Activated naive CD4-positive, alpha-beta T cell (primary cell): Measurements from ENCODE around the gene S100A7.
A peak's percentile ranks its signal among the peaks of the same experiment; 100 is the strongest.
"Not testable (repeated sequence)": the region's sequence is repeated elsewhere in the genome, so short reads cannot be mapped to it uniquely, and the experiment has no call there.

Source experiments
- DNase-seq, 4 experiments: peaks; one replicate each; lab custom pipeline; 2025; lab: John Stamatoyannopoulos, UW

S100A7 gene

DNA sequence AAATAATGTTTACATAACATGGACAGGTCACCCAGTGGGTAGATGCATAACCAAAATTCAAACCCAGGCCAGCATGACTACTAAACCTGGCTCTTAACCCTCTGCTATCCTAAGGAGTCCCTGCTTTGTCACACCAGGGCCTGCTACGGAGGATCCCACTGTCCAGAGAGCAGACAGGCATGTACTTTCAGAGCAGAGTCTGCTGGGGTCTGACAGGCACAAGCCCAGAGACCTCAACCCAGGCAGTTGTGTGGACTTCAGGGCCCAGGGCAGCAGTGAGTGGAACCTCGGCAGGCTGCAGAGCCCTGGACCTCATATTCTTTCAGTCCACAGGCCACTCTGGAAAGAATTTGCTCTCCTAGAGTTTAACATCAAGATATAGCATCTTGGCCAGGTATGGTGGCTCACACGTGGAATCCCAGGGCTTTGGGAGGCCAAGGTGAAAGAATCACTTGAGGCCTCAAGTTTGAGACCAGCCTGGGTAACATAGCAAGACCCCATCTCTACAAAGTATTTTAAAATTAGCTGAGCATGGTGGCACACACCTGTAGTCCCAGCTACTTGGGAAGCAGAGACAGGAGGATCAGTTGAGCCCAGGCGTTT, 16.1 kb upstream of the S100A7 start:
- no peak for DNase-seq

GRCh38 chr1:153475282-153475681, 14.8 kb upstream of the S100A7 start:
- no peak for DNase-seq

GRCh38 chr1:153474347-153474746, 13.9 kb upstream of the S100A7 start:
- DNase-seq = no peak

DNA sequence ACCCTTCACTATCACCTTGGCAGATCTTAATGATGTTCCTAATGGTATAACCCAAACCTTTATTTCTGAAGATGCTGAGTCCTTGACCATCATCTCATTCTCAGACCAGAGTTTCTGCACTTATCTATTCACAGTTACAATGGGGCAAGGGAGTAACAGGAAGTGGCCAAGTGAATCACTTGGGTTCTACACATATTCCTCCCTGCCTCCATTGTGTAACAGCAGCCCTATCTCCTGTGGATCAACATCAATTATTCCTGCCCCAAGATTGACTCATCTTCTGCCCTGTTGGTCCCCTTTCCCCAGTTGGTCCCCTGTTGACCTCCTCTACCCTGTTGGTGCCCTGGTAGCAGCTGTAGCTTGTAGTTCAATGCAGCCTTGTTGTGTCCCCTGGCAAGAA, 10.3 kb upstream of the S100A7 start:
- DNase-seq = no peak

GRCh38 chr1:153466908-153467307, 6.5 kb upstream of the S100A7 start:
- DNase-seq = no peak

DNA sequence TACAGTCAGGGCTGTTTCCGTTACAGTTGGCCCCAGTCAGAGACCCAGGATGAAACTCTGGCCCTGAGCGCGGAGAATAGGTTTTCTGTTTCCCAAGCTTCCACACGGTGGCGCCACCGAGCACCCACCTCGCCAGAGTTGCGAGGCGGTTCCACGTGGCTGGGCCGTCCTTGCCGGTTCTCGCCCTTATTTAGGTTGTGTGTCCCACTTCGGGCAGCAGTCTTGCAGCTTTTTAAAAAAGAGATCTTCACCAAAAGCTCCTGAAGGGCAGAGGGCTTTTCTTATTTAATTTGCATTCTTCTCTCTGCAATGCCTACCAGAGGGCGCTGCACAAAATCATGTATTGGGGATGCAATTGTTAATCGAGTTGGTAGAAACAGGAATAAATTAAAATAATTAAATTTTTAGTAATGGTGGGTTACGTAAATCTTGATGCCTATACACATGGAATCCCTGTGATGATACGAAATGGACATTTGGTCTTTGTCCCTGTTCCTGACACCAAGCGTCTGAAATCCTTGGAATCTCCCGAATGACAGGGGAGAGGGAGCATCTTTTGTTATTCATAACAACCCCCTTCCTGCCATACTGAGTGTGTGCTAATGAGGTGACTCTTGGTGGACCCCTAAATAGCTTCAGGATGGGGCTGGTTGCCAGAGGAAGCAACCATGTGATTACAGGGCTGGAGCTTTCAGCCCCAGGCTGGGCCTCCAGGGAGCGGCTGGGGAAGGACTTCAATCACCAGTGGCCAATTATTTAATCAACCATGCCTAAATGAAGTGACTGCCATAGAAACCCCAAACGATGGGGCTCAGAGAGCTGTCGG, 5.6 kb upstream of the S100A7 start:
- peak; percentile 31 to 54 (median 40) for DNase-seq

- not testable (repeated sequence) for DNase-seq
Measured at GRCh38 chr1:153462741-153463140, 2.3 kb upstream of the S100A7 start.

DNA sequence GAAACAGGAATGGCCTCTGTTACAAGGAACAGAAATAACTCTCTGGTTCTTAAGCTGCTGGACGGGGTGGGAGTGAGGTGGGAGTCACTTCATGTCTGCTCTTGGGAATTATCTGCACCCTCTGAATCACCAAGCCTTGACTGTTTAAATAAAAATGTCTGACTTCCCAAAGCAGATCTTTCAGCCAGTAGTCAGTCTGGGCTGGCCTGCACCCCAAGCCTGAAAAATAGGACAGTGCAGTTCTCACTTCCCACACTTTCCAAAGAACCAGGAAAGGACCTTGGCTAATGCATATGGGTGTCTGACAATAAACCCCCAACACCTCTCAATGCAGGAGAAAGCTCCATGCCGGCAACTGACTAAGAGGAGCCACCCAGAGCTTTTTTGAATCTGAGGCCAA, 796 bp downstream of the S100A7 start:
- DNase-seq = no peak

- DNase-seq = no peak
Measured at GRCh38 chr1:153456396-153456795, 4.1 kb downstream of the S100A7 start.

DNA sequence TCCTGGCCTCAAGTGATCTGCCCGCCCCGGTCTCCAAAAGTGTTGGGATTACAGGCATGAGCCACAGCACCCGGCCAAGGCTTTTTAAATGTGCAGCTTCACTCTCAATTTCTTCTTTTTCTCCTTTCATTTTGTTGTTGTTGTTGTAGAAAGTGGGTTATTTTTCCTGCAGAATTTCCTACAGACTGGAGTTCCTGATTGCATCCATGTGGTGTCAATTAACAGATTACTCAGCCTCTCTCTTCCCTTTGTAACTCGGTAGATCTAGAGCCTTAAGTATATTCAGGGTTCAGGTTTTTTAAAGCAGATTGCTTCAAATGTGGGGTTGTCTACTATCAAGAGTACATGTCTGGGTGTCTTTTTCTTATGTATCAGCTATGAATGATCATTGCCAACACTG, 11.6 kb downstream of the S100A7 start:
- not testable (repeated sequence) for DNase-seq

DNA sequence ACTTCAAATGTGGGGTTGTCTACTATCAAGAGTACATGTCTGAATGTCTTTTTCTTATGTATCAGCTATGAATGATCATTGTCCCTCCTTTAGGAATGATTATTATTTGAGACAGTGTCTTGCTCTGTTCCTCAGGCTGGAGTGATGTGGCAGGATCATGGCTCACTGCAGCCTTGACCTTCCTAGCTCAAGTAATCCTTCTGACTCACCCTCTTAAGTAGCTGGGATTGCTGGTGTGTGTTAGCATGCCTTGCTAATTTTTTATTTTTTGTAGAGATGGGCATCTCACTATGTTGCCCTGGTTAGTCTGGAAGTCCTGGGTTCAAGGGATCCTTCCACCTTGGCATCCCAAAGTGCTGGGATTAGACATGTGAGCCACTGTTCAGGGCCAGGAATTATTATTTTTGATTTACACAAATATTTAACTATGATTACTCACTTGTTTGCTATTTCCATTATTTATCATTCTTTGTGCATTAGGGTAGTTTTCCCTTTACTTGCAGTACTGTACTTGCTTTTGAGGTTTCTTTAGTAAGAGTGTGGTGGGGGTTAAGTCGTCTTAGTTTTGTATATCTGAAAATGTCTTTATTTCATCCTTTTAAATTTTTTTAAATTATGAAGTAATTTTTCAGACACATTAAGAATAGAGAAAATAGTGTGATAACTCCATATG, 12.8 kb downstream of the S100A7 start:
- DNase-seq = no peak

- DNase-seq = no peak
Measured at GRCh38 chr1:153444078-153444477, 16.4 kb downstream of the S100A7 start.

GRCh38 chr1:153443486-153443885, 17.0 kb downstream of the S100A7 start:
- no peak for DNase-seq

DNA sequence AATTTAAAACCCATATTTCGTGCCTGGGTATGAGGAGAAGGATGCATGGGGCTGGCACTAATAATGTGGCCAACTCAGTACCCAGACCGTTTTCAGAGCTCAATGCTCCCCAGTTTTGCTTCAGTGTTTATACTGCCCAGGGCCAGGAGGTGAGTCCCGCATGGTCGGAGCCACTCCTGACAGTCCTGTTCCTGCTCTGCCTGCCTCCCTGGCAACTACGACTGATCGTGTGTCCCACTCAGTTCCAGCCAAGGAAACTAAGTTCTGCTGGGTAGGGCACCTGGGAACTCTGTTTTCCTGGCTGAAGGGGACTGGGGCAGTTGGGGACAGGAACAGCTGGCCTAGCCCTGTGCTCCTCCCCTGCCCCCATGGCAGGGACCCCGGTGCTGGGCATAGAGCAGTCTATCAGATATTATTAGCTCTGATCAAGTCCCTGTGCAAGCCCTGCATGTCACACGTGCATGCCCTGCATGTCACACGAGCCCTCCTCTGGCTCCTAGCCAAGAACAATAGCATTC, 19.2 kb downstream of the S100A7 start:
- no peak for DNase-seq

DNA sequence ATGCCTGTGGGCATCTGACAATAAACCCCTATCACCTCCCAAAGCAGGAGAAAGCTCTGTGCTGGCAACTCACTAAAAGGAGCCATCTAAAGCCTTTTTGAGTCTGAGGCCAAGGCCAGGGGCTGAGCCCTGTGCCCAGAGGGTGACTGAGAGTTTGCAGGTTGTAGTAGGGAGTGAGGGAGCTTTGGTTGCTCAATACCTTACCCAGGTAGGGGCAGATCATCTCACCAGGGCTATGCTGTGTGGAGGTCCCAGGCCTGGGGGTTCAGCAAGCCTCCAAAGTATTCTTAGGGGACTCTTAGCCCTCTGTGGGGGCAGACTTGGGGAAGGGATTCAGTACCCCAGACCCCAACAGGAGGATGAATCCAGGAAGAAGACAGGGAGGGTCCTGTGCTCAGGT, 21.2 kb downstream of the S100A7 start:
- DNase-seq = no peak

- DNase-seq = no peak
Measured at GRCh38 chr1:153438599-153438998, 21.9 kb downstream of the S100A7 start.

DNA sequence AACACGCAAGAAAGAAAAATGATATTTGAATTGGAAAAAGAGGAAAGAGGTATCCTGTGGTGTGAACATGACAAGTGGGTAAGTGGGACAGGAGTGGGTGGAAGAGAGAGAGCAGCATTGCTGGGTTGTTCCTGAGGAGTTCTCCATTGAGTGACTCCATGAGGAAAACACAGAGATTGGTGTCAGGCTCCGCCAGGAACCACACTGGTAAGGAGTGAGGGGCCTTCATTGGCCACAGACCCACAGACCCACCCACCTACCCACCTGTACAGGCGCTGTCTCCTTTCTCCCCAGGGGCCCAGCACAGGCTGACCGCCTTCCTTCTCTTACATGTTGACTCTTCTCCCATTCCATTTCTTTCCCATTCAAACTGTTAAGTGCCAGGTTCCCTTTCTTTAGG, 23.2 kb downstream of the S100A7 start:
- no peak for DNase-seq

GRCh38 chr1:153434746-153435455, 25.6 kb downstream of the S100A7 start:
- no peak for DNase-seq

DNA sequence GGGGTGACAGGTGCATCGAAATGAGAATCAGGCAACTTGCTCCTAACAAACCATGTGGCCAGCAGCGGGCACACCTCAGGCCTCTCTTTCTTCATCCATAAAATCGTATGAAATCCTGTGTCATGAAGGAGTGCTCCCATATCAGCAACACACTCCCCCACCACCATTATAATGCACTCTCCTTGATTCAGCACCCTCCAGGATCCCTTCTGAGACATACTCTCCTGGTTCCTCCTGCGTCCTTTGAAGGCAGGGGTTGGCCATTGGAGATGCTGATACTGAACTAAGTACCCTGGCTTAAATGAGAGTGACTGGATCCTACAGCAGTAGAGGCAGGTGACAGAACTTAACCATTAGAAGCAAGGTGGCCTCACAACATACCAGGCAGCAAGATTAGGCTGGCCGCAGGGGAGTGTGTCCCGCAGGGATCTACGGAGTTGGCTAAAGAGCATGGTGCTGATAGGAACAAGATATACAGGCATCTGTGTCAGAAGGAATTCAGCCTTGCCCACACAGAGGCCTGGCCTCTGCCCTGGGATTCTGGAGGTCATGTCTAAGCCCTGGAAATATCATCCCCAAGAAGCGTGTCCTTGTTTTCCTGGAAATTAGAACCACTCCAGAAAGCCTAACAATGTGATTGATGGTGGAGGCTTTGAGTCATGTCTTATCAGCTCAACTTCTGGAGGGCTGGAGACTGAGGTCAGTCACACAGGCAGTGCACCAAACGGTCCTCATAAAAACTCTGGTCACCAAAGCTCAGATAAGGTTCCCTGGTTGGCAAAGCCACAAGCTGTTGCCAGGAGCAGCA, 27.4 kb downstream of the S100A7 start:
- no peak for DNase-seq

- no peak for DNase-seq
Measured at GRCh38 chr1:153431928-153432327, 28.5 kb downstream of the S100A7 start.

DNA sequence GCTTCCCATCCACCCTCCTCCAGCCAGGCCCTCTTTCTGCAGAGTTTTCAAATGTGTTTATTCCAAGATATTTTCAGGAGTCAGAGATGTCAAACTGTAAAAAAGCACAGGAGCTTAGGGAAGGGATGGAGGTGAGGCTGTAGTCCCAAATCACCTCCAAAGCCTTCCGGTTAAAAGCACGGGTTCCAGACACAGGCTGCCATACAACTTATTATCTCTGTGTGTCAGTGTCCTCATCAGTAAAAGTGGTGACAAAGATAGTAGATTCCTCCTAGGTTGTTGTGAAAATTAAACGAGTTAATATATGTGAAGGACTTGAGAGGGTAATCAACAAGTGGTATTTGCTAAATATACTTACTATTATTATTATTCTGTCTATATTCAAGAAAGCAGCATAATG, 29.0 kb downstream of the S100A7 start:
- DNase-seq = no peak
